Vagina (tissue), 2 donors: ENCODE results near the gene DPP10.

Source experiments
- POLR2A ChIP-seq, 2 donors: fragments of 450-650 bp; IDR thresholded peaks; one replicate each; pipeline ENCODE4 v1.6.1; 2017; ENCODE audit warnings: antibody characterized with exemption in 2 of 2, mild to moderate bottlenecking in 2 of 2, moderate library complexity in 2 of 2
- POLR2AphosphoS5 ChIP-seq, 2 donors: sonication (generic); formaldehyde crosslinking; IDR thresholded peaks; one replicate each; pipeline ENCODE4 v1.9.0; 2017; ENCODE audit warnings: antibody characterized with exemption in 2 of 2, mild to moderate bottlenecking in 2 of 2, low read depth in 1 of 2; ENCODE audit not compliant: insufficient read depth in 1 of 2

GRCh38 chr2:115505331-115505730 is 1062.9 kb downstream of the DPP10 start:
- TF ChIP-seq POLR2A (IDR thresholded peaks at IDR 0.05) (no peak), POLR2AphosphoS5 (IDR thresholded peaks at IDR 0.05; ENCODE audit: insufficient read depth in 1 of 2, low read depth in 1 of 2) (no peak)
